Breast epithelium (tissue), 4 donors: ENCODE data around the gene PSMC4. TPM values are rescaled to one million over a fixed set of nuclear protein-coding genes. Genes with fewer than 3 reads are reported as not detected.

Experiments
- DNase-seq, 2 donors: peaks; one replicate each; pipeline ENCODE4 v3.0.0-alpha.2; 2019; ENCODE audit warnings: low spot score in 2 of 2
- H3K27ac ChIP-seq, 2 donors: fragments of 200-600 bp; sonication (generic) in 1 of 2; one replicate each; pipeline ENCODE4 v1.5.1; 2016 to 2019; ENCODE audit warnings: mild to moderate bottlenecking in 1 of 2
- H3K27me3 ChIP-seq, 2 donors: fragments of 200-600 bp; sonication (generic) in 1 of 2; one replicate each; pipeline versions ENCODE4 v1.5.1 to v1.6.0; 2017 to 2019; ENCODE audit warnings: control low read depth in 1 of 2, mild to moderate bottlenecking in 1 of 2
- H3K36me3 ChIP-seq: fragments of 200-600 bp; one replicate; pipeline ENCODE4 v1.5.1; 2019
- H3K4me1 ChIP-seq, 2 donors: fragments of 200-600 bp; sonication (generic); one replicate each; pipeline ENCODE4 v1.5.1; 2016 to 2019; ENCODE audit warnings: control low read depth in 1 of 2
- H3K4me3 ChIP-seq, 3 donors: fragments of 200-600 bp; sonication (generic); 1 replicate in 2 of 3; 2 replicates in 1 of 3; pipeline ENCODE4 v1.5.1; 2016 to 2019; ENCODE audit warnings: mild to moderate bottlenecking in 3 of 3, moderate library complexity in 2 of 3
- H3K9me3 ChIP-seq, 2 donors: fragments of 200-600 bp; sonication (generic) in 1 of 2; one replicate each; pipeline ENCODE4 v1.5.1; 2016 to 2019; ENCODE audit warnings: control low read depth in 1 of 2
- CTCF ChIP-seq, 3 donors: fragments of 450-650 bp; IDR thresholded peaks; one replicate each; pipeline ENCODE4 v1.5.1; 2016 to 2017; ENCODE audit warnings: antibody characterized with exemption in 3 of 3, mild to moderate bottlenecking in 3 of 3, moderate library complexity in 3 of 3
- POLR2A ChIP-seq: fragments of 450-650 bp; IDR thresholded peaks from one replicate; pipeline ENCODE4 v1.6.1; 2016; ENCODE audit warnings: antibody characterized with exemption, mild to moderate bottlenecking, moderate library complexity
- POLR2AphosphoS5 ChIP-seq, 3 donors: sonication (generic); formaldehyde crosslinking; IDR thresholded peaks; one replicate each; pipeline ENCODE4 v1.6.1; 2017; ENCODE audit warnings: antibody characterized with exemption in 3 of 3
- intact Hi-C: fragments of 100-400 bp; cut with DNase I; formaldehyde crosslinking; loops from one replicate; pipeline ENCODE4 v1.15.1; 2023; ENCODE audit warnings: low total_unique reads
- total RNA-seq, 3 donors: library from RNA; depleted of rRNA; stranded (reverse); fragments of >200 nt; gene quantifications; one replicate each; pipeline ENCODE4 v1.1.0, GENCODE V29; 2016

The PSMC4 gene
- total RNA-seq, 3 donors from 2014 or later, result 61.4 to 71.0 (median 70.8) TPM

GRCh38 chr19:39939556-39939955 lies 31.4 kb upstream of the PSMC4 start:
- no peak overlapping the region for H3K27ac ChIP-seq
- intact Hi-C loops, result no loop called here

GRCh38 chr19:39940221-39940833 lies 30.6 kb upstream of the PSMC4 start:
- Histone ChIP-seq H3K9me3 (peaks cover 6 to 15% of the 10 kb centered on the region in 2 donors), H3K4me3 (no peak overlapping the region), H3K27me3 (peaks cover 0 to 8% of the 10 kb centered on the region in 2 donors), H3K36me3 (no peaks in the 10 kb centered on the region), H3K4me1 (no peaks in the 10 kb centered on the region), H3K27ac (no peak overlapping the region)
- intact Hi-C loops, result no loop called here
- TF ChIP-seq CTCF (IDR thresholded peaks at IDR 0.05) (no peak), POLR2A (no peak), POLR2AphosphoS5 (IDR thresholded peaks at IDR 0.05) (no peak)
- DNase-seq, result no peak

More at GRCh38 chr19:39939556-39939955, 31.4 kb upstream of the PSMC4 start:
- Histone ChIP-seq H3K4me1 (no peaks in the 10 kb centered on the region), H3K27me3 (peaks cover 0 to 15% of the 10 kb centered on the region in 2 donors), H3K36me3 (no peaks in the 10 kb centered on the region), H3K9me3 (peaks cover 6 to 15% of the 10 kb centered on the region in 2 donors), H3K4me3 (no peak overlapping the region)
- no peak for DNase-seq
- TF ChIP-seq CTCF (IDR thresholded peaks at IDR 0.05) (no peak), POLR2AphosphoS5 (IDR thresholded peaks at IDR 0.05) (no peak), POLR2A (no peak)

- no peak overlapping the region for H3K4me3 ChIP-seq
- no peaks in the 10 kb centered on the region for H3K4me1 ChIP-seq
- DNase-seq, result no peak
- no peak overlapping the region for H3K27ac ChIP-seq
- H3K36me3 ChIP-seq, result no peaks in the 10 kb centered on the region
- peaks cover 0 to under 1% of the 10 kb centered on the region in 2 donors for H3K27me3 ChIP-seq
- H3K9me3 ChIP-seq, result peaks cover 6 to 15% of the 10 kb centered on the region in 2 donors
- TF ChIP-seq CTCF (IDR thresholded peaks at IDR 0.05) (no peak), POLR2AphosphoS5 (IDR thresholded peaks at IDR 0.05) (no peak), POLR2A (no peak)
- intact Hi-C loops, result no loop called here
These were observed 29.8 kb upstream of the PSMC4 start for GRCh38 chr19:39941151-39941550.

- Histone ChIP-seq H3K36me3 (no peaks in the 10 kb centered on the region), H3K4me3 (no peak overlapping the region), H3K9me3 (peaks cover 6 to 15% of the 10 kb centered on the region in 2 donors), H3K27me3 (no peaks in the 10 kb centered on the region), H3K27ac (no peak overlapping the region), H3K4me1 (no peaks in the 10 kb centered on the region)
- DNase-seq, result no peak
- intact Hi-C loops, result no loop called here
- no peak for TF ChIP-seq CTCF (IDR thresholded peaks at IDR 0.05)
- TF ChIP-seq POLR2A, result no peak
- no peak for TF ChIP-seq POLR2AphosphoS5 (IDR thresholded peaks at IDR 0.05)
These were observed 29.2 kb upstream of the PSMC4 start for GRCh38 chr19:39941615-39942365.

GRCh38 chr19:39942366-39942730 lies 28.6 kb upstream of the PSMC4 start:
- Histone ChIP-seq H3K9me3 (peaks cover 6 to 15% of the 10 kb centered on the region in 2 donors), H3K36me3 (no peaks in the 10 kb centered on the region), H3K27ac (no peak overlapping the region), H3K27me3 (no peaks in the 10 kb centered on the region), H3K4me3 (no peak overlapping the region), H3K4me1 (no peaks in the 10 kb centered on the region)
- intact Hi-C loops, result no loop called here
- TF ChIP-seq CTCF (IDR thresholded peaks at IDR 0.05) (no peak), POLR2AphosphoS5 (IDR thresholded peaks at IDR 0.05) (no peak), POLR2A (no peak)
- DNase-seq, result no peak
